ENCODE data around the gene ZNF878.

ZNF878 gene

DNA sequence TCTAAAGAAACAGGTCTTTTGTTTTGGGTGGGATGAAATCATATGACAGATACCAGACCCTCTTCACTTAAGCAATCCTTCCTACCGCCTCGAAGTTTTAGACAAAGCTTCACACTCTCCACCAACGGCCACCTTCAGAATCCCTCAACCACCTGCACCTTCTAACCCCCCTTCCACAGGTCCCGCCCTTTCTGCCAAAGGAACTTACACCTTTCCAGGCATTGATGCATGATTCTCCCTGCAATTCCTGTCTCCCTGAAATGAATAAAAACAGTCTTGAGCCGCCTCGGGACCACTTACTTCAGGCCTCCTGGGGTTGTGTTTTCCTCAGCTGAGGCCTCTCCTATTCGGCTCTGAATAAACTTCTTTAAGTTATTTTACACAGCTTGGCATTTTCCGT is 18.1 kb downstream of the ZNF878 start:
- DNase-seq: no peak

DNA sequence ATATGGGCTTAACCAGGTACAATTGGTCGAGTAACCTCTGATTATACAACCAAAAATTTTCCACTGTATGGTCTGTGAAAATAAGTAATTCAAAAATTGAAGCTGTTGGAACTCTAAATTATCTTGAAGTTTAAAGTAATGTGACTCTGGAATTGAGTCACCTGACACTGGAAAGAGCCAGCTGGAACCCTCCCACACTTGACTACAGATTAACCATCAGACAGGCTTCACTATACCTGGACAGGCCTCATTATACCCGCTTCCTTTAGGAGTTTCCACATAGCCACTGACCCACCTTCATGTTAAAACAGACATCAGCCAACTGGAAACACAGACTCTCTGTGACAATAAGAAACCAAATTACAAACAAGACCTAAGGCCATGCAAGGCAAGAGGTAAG is 18.6 kb downstream of the ZNF878 start:
- DNase-seq: no peak

DNA sequence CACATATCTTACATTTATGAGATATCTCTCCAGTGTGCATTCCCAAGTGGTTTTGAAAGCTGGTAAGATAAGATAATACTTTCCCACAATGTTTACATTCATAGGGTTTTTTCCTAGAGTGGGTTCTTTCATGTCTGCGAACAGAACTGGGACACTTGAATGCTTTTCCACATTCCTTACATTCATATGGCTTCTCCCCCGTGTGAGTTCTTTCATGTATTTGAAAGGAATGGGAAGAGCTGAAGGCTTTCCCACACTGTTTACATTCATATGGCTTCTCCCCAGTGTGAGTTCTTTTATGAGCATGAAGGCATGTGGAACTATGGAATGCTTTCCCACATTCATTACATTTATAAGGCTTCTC is 37.0 kb downstream of the ZNF878 start:
- DNase-seq: no peak

DNA sequence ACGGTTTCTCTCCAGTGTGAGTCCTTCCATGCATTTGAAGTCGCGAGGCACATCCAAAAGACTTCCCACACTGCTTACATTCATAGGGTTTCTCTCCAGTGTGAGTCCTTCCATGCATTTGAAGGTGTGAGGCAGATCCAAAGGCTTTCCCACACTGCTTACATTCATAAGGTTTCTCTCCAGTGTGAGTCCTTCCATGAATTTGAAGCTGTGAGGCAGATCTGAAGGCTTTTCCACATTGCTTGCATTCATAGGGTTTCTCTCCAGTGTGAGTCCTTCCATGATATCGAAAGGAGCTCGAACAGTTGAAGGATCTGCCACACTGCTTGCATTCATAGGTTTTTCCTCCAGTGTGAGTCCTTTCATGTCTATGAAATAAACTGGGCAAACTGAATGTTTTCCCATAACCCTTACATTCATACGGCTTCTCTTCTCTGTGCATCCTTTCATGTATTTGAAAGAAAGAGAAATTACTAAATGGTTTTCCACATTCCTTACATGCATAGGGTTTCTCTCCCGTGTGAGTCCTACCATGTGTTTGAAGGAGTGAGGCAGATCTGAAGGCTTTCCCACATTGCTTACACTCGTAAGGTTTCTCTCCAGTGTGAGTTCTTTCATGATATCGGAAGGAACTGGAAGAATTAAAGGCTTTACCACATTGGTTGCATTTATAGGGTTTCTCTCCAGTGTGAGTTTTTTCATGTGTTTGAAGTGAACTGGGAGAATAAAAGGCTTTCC is 37.6 kb downstream of the ZNF878 start:
- DNase-seq: no peak

DNA sequence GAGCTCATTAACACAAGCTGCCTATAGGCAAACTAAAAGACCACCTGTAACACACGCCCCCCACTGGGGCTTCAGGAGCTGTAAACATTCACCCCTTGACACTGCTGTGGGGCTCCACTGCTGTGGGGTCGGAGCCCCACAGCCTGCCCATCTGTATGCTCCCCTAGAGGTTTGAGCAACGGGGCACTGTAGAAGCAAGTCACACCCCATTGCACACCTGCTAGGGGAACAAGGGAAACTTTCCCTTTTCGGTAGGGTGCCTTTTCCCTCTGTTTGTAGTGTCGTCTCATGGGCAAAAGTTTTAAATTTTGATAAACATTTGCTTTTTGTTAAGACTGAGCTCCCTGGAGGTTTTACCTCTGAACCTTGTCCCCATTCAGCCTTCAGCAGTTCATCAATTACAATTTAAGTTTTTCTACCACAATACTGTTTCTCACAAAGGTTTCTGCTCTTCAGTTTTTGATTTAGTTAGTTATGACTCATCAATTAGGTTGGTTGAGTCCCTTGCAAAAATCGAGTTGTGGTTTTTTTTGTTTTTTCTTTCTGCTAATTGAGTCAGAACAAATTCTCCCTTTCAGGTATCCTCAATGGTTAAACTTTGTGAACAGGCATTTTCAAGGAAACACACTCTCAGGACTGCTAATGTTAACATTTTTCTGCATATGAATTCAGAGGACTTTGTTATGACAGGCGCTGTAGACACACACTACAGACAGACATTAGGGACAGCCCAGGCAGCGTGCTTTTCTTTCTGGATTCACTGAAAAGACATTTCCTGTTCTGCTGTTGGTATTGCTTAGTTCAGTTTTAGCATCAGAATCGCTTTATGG is 52.4 kb downstream of the ZNF878 start:
- DNase-seq: peak; percentile 34

DNA sequence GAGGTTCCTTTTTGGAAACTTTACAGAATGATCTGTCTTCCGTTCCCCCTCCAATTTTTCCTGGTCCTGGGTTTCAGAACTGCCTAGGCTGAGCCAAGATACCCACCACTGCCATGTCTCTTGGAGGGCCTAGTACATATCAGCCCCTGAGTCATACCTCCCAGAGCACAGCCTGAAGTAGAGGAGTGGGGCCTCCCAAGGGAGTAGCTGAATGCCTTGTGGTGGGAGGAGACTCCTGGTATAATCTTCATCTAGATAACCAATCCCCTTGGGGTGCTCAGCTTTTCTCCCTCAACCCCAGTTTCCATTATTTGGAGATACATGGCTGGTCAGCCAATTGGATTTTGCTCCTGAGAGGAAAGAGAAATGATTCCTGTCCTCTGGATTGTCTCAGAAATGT is 57.6 kb downstream of the ZNF878 start:
- no peak for DNase-seq

All from CD4-positive, alpha-beta T cell treated with Interleukin-4 for 4 hours (primary cell).